Activated CD4-positive, alpha-beta T cell treated with anti-CD3 and anti-CD28 coated beads, Interleukin-2, amount 10 ng/mL, durations not matched to agents 24 days and 14 days (primary cell): Measurements from ENCODE around the gene ZNF732. TPM values are rescaled to one million over a fixed set of nuclear protein-coding genes. Genes with fewer than 3 reads are reported as not detected.

Source experiments
- DNase-seq: peaks from one replicate; pipeline ENCODE4 v3.0.0; 2022
- H3K27ac Mint-ChIP-seq: one replicate; pipeline ENCODE4 v1.8.0; 2022; ENCODE audit warnings: mild to moderate bottlenecking, mixed read lengths
- H3K27me3 Mint-ChIP-seq: one replicate; pipeline ENCODE4 v1.8.0; 2022; ENCODE audit warnings: mixed read lengths
- H3K36me3 Mint-ChIP-seq: one replicate; pipeline ENCODE4 v1.8.0; 2022; ENCODE audit warnings: low read depth, mild to moderate bottlenecking, mixed read lengths
- H3K4me1 Mint-ChIP-seq: one replicate; pipeline ENCODE4 v1.8.0; 2021; ENCODE audit warnings: mixed read lengths
- H3K4me3 Mint-ChIP-seq: one replicate; pipeline ENCODE4 v1.8.0; 2022; ENCODE audit warnings: mild to moderate bottlenecking, moderate library complexity, mixed read lengths
- H3K9me3 Mint-ChIP-seq: one replicate; pipeline ENCODE4 v1.8.0; 2021; ENCODE audit warnings: mixed read lengths
- intact Hi-C: fragments of 100-400 bp; cut with micrococcal nuclease; formaldehyde crosslinking; loops from one replicate; pipeline ENCODE4 v1.15.1; 2023
- total RNA-seq: library from RNA; stranded (reverse); gene quantifications from 2 replicates; pipeline ENCODE4 v1.2.3, GENCODE V29; 2022

Gene ZNF732
- total RNA-seq, result not detected in 2 replicates

- Mint-ChIP-seq H3K27ac (no peak within 1 kb of the TSS), H3K27me3 (no peaks in the 10 kb centered on the region), H3K36me3 (peaks cover 2% of the 10 kb centered on the region), H3K4me3 (no peak within 1 kb of the TSS), H3K9me3 (peaks cover 22% of the 10 kb centered on the region), H3K4me1 (no peaks in the 10 kb centered on the region)
- no peak for DNase-seq
- intact Hi-C loops, result no loop called here
Measured at GRCh38 chr4:304969-305680, at the start of gene ZNF732. Gene ZNF732 (minus strand): TSS chr4:305474. CDS start chr4:305310, 164 bp downstream.

- H3K4me3 Mint-ChIP-seq, result no peak overlapping the region
- peaks cover 14% of the 10 kb centered on the region for H3K4me1 Mint-ChIP-seq
- peaks cover 74% of the 10 kb centered on the region for H3K36me3 Mint-ChIP-seq
- intact Hi-C loops, result no loop called here
- peak; percentile 49 for DNase-seq
- H3K27me3 Mint-ChIP-seq, result no peaks in the 10 kb centered on the region
- H3K9me3 Mint-ChIP-seq, result peaks cover 26% of the 10 kb centered on the region
- no peak overlapping the region for H3K27ac Mint-ChIP-seq
Measured at GRCh38 chr4:340011-340410, 34.7 kb upstream of the ZNF732 start.

- intact Hi-C loops, result loop anchor here (5.0 kb wide), 4 partner anchors 96 to 909 kb away; partner anchors contain the start of genes CTBP1 and ZNF718
Measured at GRCh38 chr4:338759-339097, 33.5 kb upstream of the ZNF732 start.

GRCh38 chr4:337932-338758 lies 32.9 kb upstream of the ZNF732 start:
- intact Hi-C loops, result loop anchor here (1.0 to 5.0 kb wide), 8 partner anchors 96 to 909 kb away; partner anchors contain the start of genes ATP5ME, CTBP1, MYL5 and PIGG
- Mint-ChIP-seq H3K36me3 (peaks cover 61% of the 10 kb centered on the region), H3K27me3 (peaks cover 2% of the 10 kb centered on the region), H3K4me1 (peaks cover 14% of the 10 kb centered on the region), H3K4me3 (peak overlapping the region; percentile 99), H3K27ac (peak overlapping the region; percentile 100), H3K9me3 (peaks cover 27% of the 10 kb centered on the region)
- peak; percentile 85 for DNase-seq

More at GRCh38 chr4:338759-339097, 33.5 kb upstream of the ZNF732 start:
- no peak for DNase-seq
- Mint-ChIP-seq H3K36me3 (peaks cover 65% of the 10 kb centered on the region), H3K4me3 (peak overlapping the region; percentile 99), H3K27ac (peak overlapping the region; percentile 100), H3K27me3 (peaks cover 2% of the 10 kb centered on the region), H3K4me1 (peaks cover 14% of the 10 kb centered on the region), H3K9me3 (peaks cover 27% of the 10 kb centered on the region)

- Mint-ChIP-seq H3K9me3 (peaks cover 26% of the 10 kb centered on the region), H3K27me3 (peaks cover 2% of the 10 kb centered on the region), H3K36me3 (peaks cover 54% of the 10 kb centered on the region), H3K4me1 (peaks cover 14% of the 10 kb centered on the region), H3K27ac (peak within 1 kb of the TSS; percentile 100), H3K4me3 (peak within 1 kb of the TSS; percentile 99)
- DNase-seq, result peak; percentile 97
- intact Hi-C loops, result loop anchor here (1.0 to 5.0 kb wide), 8 partner anchors 95 to 910 kb away; partner anchors contain the start of genes ATP5ME, CTBP1, MYL5 and PIGG
Measured at GRCh38 chr4:337143-337931, 32.1 kb upstream of the ZNF732 start, which contains the start of gene ZNF141. Gene ZNF141 (plus strand): TSS chr4:337814. CDS start chr4:337984, 170 bp downstream.

GRCh38 chr4:336893-337142 lies 31.5 kb upstream of the ZNF732 start:
- H3K9me3 Mint-ChIP-seq, result peaks cover 23% of the 10 kb centered on the region
- peaks cover 50% of the 10 kb centered on the region for H3K36me3 Mint-ChIP-seq

GRCh38 chr4:336099-336892 lies 31.0 kb upstream of the ZNF732 start:
- peaks cover 45% of the 10 kb centered on the region for H3K36me3 Mint-ChIP-seq
- H3K9me3 Mint-ChIP-seq, result peaks cover 23% of the 10 kb centered on the region
- intact Hi-C loops, result loop anchor here (5.0 kb wide), 4 partner anchors 94 to 911 kb away; partner anchors contain the start of genes CTBP1 and ZNF718
- peaks cover 2% of the 10 kb centered on the region for H3K27me3 Mint-ChIP-seq
- peak overlapping the region; percentile 56 for H3K27ac Mint-ChIP-seq
- peaks cover 12% of the 10 kb centered on the region for H3K4me1 Mint-ChIP-seq
- peak overlapping the region; percentile 99 for H3K4me3 Mint-ChIP-seq
- DNase-seq, result peak; percentile 61

More at GRCh38 chr4:336893-337142, 31.5 kb upstream of the ZNF732 start:
- intact Hi-C loops, result loop anchor here (1.0 to 5.0 kb wide), 8 partner anchors 95 to 910 kb away; partner anchors contain the start of genes ATP5ME, CTBP1, MYL5 and PIGG
- Mint-ChIP-seq H3K27me3 (peaks cover 2% of the 10 kb centered on the region), H3K4me1 (peaks cover 12% of the 10 kb centered on the region), H3K4me3 (peak overlapping the region; percentile 99), H3K27ac (peak overlapping the region; percentile 100)
- no peak for DNase-seq

GRCh38 chr4:335515-335914 lies 30.2 kb upstream of the ZNF732 start:
- no peak overlapping the region for H3K27ac Mint-ChIP-seq
- no peak for DNase-seq
- H3K27me3 Mint-ChIP-seq, result peaks cover 2% of the 10 kb centered on the region
- H3K4me1 Mint-ChIP-seq, result peaks cover 12% of the 10 kb centered on the region
- peak overlapping the region; percentile 71 for H3K4me3 Mint-ChIP-seq
- peaks cover 23% of the 10 kb centered on the region for H3K9me3 Mint-ChIP-seq
- intact Hi-C loops, result loop anchor here (5.0 kb wide), 4 partner anchors 93 to 912 kb away; partner anchors contain the start of genes CTBP1 and ZNF718
- peaks cover 39% of the 10 kb centered on the region for H3K36me3 Mint-ChIP-seq

GRCh38 chr4:328729-329128 lies 23.5 kb upstream of the ZNF732 start:
- Mint-ChIP-seq H3K27ac (no peak overlapping the region), H3K27me3 (no peaks in the 10 kb centered on the region), H3K4me1 (no peaks in the 10 kb centered on the region), H3K9me3 (peaks cover 6% of the 10 kb centered on the region), H3K4me3 (no peak overlapping the region), H3K36me3 (no peaks in the 10 kb centered on the region)
- intact Hi-C loops, result no loop called here
- DNase-seq, result no peak

GRCh38 chr4:314296-314903 lies 9.1 kb upstream of the ZNF732 start:
- H3K36me3 Mint-ChIP-seq, result no peaks in the 10 kb centered on the region

GRCh38 chr4:309807-310206 lies 4.5 kb upstream of the ZNF732 start:
- H3K27me3 Mint-ChIP-seq, result no peaks in the 10 kb centered on the region
- no peak for DNase-seq
- H3K4me3 Mint-ChIP-seq, result no peak overlapping the region
- no peaks in the 10 kb centered on the region for H3K4me1 Mint-ChIP-seq
- H3K9me3 Mint-ChIP-seq, result peaks cover 11% of the 10 kb centered on the region
- H3K36me3 Mint-ChIP-seq, result no peaks in the 10 kb centered on the region
- H3K27ac Mint-ChIP-seq, result no peak overlapping the region
- intact Hi-C loops, result no loop called here

More at GRCh38 chr4:314296-314903, 9.1 kb upstream of the ZNF732 start:
- no peaks in the 10 kb centered on the region for H3K27me3 Mint-ChIP-seq
- H3K27ac Mint-ChIP-seq, result no peak overlapping the region
- no peaks in the 10 kb centered on the region for H3K4me1 Mint-ChIP-seq
- DNase-seq, result no peak
- no peak overlapping the region for H3K4me3 Mint-ChIP-seq
- intact Hi-C loops, result no loop called here
- H3K9me3 Mint-ChIP-seq, result peaks cover 25% of the 10 kb centered on the region

GRCh38 chr4:306551-306961 lies 1.3 kb upstream of the ZNF732 start:
- intact Hi-C loops, result no loop called here
- no peaks in the 10 kb centered on the region for H3K27me3 Mint-ChIP-seq
- no peak for DNase-seq
- peaks cover 28% of the 10 kb centered on the region for H3K9me3 Mint-ChIP-seq
- H3K4me3 Mint-ChIP-seq, result no peak overlapping the region
- H3K36me3 Mint-ChIP-seq, result no peaks in the 10 kb centered on the region
- no peaks in the 10 kb centered on the region for H3K4me1 Mint-ChIP-seq
- no peak overlapping the region for H3K27ac Mint-ChIP-seq
